ENCODE measurements around the gene RASA2.

DNA sequence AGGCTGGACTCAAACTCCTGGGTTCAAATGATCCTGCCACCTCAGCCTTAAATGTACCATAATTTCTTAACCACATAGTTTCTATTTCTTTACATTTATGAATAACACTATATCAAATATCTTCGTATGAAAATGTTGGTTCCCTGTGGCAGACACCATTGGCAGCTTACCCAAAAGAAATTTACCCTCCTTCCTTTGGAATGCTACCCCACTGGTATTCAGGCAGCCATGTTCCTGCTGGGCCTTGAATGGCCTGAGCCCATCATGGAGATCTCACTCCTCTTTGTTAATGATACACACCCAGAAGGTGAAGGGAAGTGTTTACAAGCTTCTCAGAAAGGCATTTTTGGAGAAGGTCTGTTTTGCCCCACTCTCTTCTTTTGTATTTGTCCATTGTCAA is 157.0 kb downstream of the RASA2 start:
- TF ChIP-seq RAD21 (IDR thresholded peaks at IDR 0.05 in 1 of 2, conservative IDR thresholded peaks at IDR 0.05 in 1 of 2; ENCODE audit: low read depth in 2 of 2, low read length in 2 of 2) (no peak), SIN3A (conservative IDR thresholded peaks at IDR 0.05 in 1 of 2, IDR thresholded peaks at IDR 0.05 in 1 of 2; ENCODE audit: low read depth in 1 of 2, low read length in 2 of 2) (no peak), CEBPB (IDR thresholded peaks at IDR 0.05; ENCODE audit: low read depth, low read length) (no peak), SIRT6 (IDR thresholded peaks at IDR 0.05; ENCODE audit: low read length) (no peak), EGR1 (IDR thresholded peaks at IDR 0.05; ENCODE audit: borderline replicate concordance, low read depth, low read length) (no peak), TAF1 (IDR thresholded peaks at IDR 0.05; ENCODE audit: low read depth, low read length) (no peak), POLR2A (IDR thresholded peaks at IDR 0.05; ENCODE audit: control extremely low read depth in 1 of 2, low read depth in 2 of 2, low read length in 2 of 2) (no peak)
- TF ChIP-seq, protein P1, sequence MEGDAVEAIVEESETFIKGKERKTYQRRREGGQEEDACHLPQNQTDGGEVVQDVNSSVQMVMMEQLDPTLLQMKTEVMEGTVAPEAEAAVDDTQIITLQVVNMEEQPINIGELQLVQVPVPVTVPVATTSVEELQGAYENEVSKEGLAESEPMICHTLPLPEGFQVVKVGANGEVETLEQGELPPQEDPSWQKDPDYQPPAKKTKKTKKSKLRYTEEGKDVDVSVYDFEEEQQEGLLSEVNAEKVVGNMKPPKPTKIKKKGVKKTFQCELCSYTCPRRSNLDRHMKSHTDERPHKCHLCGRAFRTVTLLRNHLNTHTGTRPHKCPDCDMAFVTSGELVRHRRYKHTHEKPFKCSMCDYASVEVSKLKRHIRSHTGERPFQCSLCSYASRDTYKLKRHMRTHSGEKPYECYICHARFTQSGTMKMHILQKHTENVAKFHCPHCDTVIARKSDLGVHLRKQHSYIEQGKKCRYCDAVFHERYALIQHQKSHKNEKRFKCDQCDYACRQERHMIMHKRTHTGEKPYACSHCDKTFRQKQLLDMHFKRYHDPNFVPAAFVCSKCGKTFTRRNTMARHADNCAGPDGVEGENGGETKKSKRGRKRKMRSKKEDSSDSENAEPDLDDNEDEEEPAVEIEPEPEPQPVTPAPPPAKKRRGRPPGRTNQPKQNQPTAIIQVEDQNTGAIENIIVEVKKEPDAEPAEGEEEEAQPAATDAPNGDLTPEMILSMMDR (IDR thresholded peaks at IDR 0.05; ENCODE audit: control extremely low read depth in 1 of 3, insufficient read depth in 1 of 3, low read depth in 1 of 3, low read length in 3 of 3) = no peak
- TF ChIP-seq, protein P2, sequence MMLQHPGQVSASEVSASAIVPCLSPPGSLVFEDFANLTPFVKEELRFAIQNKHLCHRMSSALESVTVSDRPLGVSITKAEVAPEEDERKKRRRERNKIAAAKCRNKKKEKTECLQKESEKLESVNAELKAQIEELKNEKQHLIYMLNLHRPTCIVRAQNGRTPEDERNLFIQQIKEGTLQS (IDR thresholded peaks at IDR 0.05; ENCODE audit: insufficient read depth, low read depth, low read length) = no peak

Measured in H1 (cell line).